IPS-18a (cell line): ENCODE results near the gene GPR84.

ENCODE experiments used
- H3K27ac ChIP-seq: one replicate; pipeline ENCODE4 v1.5.1; 2013; ENCODE audit warnings: low read length
- H3K27me3 ChIP-seq: one replicate; pipeline ENCODE4 v1.6.1; 2013; ENCODE audit warnings: mild to moderate bottlenecking, low read length; ENCODE audit not compliant: control insufficient read depth, insufficient read depth
- H3K36me3 ChIP-seq: one replicate; pipeline ENCODE4 v1.6.1; 2013; ENCODE audit warnings: low read depth, low read length; ENCODE audit not compliant: control insufficient read depth
- H3K4me1 ChIP-seq: one replicate; pipeline ENCODE4 v1.6.1; 2013; ENCODE audit warnings: low read depth, low read length; ENCODE audit not compliant: control insufficient read depth
- H3K4me3 ChIP-seq: one replicate; pipeline ENCODE4 v1.5.1; 2013; ENCODE audit warnings: low read length
- H3K9ac ChIP-seq: one replicate; pipeline ENCODE4 v1.6.1; 2013; ENCODE audit warnings: mild to moderate bottlenecking, low read length, moderate library complexity
- H3K9me3 ChIP-seq: one replicate; pipeline ENCODE4 v1.6.1; 2013; ENCODE audit warnings: low read depth, low read length; ENCODE audit not compliant: control insufficient read depth

The GPR84 gene

DNA sequence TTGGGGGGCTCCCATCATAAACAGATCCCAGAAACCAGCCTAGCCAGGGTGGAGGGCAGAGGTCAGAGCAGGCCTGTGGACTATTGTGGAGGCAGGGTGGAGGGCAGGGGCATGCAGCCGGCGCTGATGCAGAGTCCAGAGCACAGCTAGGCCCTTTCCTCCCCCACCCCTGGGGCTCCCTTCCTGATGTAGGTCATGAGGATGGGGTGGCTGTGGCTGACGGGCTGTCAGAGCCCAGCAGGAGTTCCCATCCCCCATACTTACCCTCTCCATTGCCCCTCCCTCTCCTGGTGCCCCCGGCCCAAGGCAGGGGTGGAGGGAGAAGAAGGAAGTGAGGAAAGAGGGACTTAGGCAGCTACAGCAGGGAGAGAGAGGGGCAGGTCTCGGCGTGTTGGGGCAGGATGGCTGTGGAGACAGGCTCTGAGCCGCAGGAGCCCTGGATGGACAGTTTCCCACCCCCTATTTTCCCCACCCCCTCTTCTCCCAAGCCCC, 25.9 kb upstream of the GPR84 start:
- H3K27ac ChIP-seq, result no peak overlapping the region
- no peaks in the 10 kb centered on the region for H3K9me3 ChIP-seq
- H3K4me3 ChIP-seq, result peak overlapping the region; percentile 77
- H3K4me1 ChIP-seq, result peaks cover 70% of the 10 kb centered on the region
- H3K27me3 ChIP-seq, result peaks cover 10% of the 10 kb centered on the region
- no peak overlapping the region for H3K9ac ChIP-seq
- no peaks in the 10 kb centered on the region for H3K36me3 ChIP-seq

DNA sequence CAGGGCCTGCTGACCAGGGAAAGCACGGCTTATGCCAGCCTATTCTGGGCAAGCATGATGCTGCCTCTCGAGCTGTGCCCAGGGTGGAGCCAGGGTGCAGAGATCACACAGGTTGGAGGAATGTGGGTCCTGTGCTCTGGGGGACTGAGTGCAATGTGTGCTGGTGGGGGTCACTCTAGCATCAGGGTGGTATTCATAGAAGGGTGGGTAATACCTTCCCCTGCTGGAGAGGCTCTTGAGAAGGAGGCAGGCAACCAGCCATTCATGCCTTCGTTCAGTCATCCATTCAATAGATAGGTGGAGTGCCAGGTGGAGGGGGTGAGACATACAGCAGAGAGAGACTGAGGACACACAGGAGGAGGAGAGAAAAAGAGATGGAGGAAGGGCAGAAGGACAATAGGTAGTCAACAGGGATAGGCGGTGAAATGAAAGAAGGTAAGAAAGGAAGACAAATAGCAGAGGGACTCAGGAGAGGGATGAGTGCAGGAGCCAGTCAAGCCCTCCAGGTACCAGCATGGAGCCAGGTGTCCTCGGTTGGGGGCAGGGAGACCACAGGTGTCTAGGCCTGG, 25.4 kb upstream of the GPR84 start:
- Histone ChIP-seq H3K4me3 (peak overlapping the region; percentile 77), H3K27me3 (peaks cover 10% of the 10 kb centered on the region), H3K9me3 (no peaks in the 10 kb centered on the region), H3K27ac (no peak overlapping the region), H3K36me3 (no peaks in the 10 kb centered on the region), H3K4me1 (peaks cover 75% of the 10 kb centered on the region), H3K9ac (no peak overlapping the region)

DNA sequence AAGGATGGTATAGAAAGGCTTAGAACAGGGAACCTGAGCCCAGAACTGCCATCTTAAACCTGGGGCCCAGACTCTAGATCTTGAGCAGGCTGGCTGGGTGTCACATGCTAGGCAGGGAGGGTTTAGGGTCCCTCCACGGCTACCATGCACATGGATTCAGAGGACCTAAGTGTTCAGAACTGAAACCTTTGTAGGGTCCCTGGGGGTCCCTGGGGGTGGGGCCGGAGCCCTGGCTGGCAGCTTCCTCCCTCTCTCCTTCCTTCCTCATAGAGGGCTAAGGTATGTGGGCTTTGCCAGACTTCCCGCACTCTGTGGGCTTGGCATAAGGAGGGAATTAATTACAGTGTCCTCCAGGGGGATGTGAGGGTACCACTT, 24.8 kb upstream of the GPR84 start:
- H3K4me3 ChIP-seq, result peak overlapping the region; percentile 11
- no peaks in the 10 kb centered on the region for H3K36me3 ChIP-seq
- H3K4me1 ChIP-seq, result peaks cover 79% of the 10 kb centered on the region
- H3K27ac ChIP-seq, result no peak overlapping the region
- no peak overlapping the region for H3K9ac ChIP-seq
- peaks cover 10% of the 10 kb centered on the region for H3K27me3 ChIP-seq
- H3K9me3 ChIP-seq, result no peaks in the 10 kb centered on the region

DNA sequence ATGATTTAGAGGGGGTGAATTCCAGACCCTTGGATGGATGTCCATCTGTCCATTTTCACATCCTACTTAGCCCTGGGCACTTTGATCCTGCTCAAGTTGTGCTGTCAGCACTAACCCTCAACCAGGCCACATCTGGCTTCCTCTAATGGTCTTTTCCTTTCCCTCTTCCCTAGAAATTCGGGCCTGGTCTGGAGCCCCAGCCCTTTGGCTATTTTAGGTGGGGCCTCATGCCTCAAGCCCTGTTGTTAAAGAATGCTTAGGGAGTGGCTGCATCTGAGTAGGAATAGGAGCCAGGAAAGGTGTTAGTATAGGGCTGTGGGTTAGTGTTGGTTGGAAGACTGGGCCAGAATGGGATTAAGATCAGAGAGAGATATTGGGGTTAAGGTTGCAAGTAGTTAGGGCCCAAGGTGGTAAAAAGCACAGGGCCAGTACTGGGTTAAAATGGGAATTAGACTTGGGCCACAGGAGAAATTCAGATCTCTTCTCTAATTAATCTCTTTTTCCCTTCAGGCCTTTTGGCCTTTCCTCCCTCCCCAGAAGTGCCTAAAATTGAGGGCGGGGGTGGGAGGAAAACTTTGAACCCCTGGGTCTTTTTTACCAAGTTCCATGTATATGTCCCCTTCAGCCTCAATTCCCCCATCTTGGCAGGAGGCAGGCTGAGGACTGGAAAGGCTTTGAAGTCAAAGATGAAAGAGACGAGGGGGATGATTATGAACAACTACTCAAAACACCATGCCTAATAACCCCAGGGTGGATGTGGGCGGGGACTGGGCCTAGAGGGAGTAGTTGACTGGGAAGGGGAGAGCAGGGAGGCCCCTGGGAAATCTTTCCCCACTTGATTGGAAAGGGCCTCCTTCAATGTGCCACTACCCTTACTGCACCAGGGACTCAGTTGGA, 24.2 kb upstream of the GPR84 start:
- Histone ChIP-seq H3K9ac (no peak overlapping the region), H3K4me1 (peaks cover 72% of the 10 kb centered on the region), H3K9me3 (no peaks in the 10 kb centered on the region), H3K27ac (no peak overlapping the region), H3K4me3 (no peak overlapping the region), H3K36me3 (no peaks in the 10 kb centered on the region), H3K27me3 (peaks cover 10% of the 10 kb centered on the region)

DNA sequence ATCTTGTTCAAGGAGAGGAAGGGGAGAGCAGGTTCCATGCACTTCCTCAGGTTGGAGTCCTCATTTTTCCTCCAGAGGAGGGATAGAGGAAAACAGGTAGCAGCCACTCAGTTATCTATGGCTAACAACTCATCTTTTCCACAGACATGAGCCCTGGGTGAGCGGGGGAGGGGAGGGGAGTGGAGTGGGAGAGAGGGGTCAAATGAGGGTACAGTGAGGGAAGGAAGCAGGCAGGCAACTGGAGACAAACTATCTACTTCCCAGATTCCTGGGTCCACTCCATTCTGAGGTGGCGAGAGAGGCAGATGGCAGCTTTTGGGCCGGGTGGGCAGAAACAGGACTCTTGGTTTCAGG, 22.8 kb upstream of the GPR84 start:
- peak overlapping the region; percentile 18 for H3K4me3 ChIP-seq
- no peaks in the 10 kb centered on the region for H3K9me3 ChIP-seq
- H3K36me3 ChIP-seq, result no peaks in the 10 kb centered on the region
- peaks cover 4% of the 10 kb centered on the region for H3K27me3 ChIP-seq
- no peak overlapping the region for H3K9ac ChIP-seq
- peaks cover 65% of the 10 kb centered on the region for H3K4me1 ChIP-seq
- H3K27ac ChIP-seq, result no peak overlapping the region

DNA sequence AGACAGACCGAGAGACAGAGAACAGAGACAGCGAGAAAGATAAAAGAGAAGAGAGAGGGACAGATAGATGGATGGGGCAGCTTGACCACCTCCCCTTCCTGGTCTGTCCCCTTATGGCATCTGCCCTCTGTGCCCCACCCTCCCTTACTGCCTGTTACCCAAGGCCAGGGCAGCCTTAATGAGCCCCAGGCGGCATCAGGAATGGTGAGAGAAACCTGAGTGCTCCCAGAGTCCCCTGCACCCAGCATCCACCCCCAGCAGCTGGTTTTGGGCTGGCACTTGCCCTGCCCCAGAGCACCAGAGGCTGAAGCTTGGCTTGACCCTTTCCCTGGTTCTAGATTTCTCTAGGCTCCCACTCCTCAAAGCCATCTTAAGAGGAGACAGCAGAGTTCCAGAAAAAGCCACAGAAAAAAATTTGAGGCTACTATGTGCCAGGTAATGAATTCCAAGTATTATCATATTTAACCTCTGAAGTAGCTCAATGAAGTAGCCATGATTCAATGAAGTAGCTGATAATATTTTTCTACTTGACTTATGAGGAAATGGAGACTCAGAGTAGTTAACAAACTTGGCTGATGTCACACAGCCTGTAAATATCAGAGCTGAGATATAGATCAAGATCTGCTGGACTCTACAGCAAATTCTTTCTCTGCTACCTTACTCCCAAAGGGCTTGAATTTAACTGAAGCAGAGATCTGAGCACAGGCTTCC, 22.3 kb upstream of the GPR84 start:
- no peaks in the 10 kb centered on the region for H3K27me3 ChIP-seq
- no peaks in the 10 kb centered on the region for H3K9me3 ChIP-seq
- H3K36me3 ChIP-seq, result no peaks in the 10 kb centered on the region
- no peak overlapping the region for H3K27ac ChIP-seq
- no peak overlapping the region for H3K9ac ChIP-seq
- H3K4me3 ChIP-seq, result no peak overlapping the region
- peaks cover 61% of the 10 kb centered on the region for H3K4me1 ChIP-seq

DNA sequence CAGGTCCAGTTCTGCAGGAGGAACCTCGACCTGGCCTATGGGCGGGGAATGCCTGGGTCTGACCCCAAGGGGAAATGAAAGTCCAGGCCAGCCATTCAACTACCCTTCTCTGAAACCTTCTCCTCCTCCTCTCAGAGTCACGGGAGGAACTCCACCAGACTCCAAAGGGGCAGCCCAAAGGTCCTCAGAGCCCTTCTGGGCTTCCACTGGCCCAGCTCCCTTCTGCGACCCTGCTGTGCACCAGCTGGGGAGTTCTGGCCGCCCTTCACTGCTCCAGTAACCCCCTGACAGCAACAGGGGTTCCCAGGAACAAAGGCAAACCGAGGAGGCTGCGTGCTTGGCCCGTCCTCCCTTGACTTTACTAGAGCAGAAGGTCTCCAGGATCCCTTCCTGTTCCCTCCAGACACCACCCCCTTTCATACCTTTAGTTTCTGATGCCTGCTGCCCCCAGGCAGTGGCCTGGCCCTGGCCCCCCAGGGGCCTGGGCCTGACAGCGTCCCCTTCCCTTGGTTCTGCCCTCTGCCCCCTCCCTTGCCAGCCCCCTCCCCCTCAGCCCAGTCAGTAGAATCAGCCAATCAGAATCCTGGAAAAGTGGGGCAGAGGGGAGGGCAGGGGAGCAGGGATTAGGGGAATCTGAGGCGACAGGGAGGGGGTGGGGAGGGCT, 21.1 kb upstream of the GPR84 start:
- H3K4me1 ChIP-seq, result peaks cover 61% of the 10 kb centered on the region
- peak overlapping the region; percentile 36 for H3K4me3 ChIP-seq
- H3K27ac ChIP-seq, result no peak overlapping the region
- H3K36me3 ChIP-seq, result no peaks in the 10 kb centered on the region
- no peak overlapping the region for H3K9ac ChIP-seq
- H3K9me3 ChIP-seq, result no peaks in the 10 kb centered on the region
- no peaks in the 10 kb centered on the region for H3K27me3 ChIP-seq

DNA sequence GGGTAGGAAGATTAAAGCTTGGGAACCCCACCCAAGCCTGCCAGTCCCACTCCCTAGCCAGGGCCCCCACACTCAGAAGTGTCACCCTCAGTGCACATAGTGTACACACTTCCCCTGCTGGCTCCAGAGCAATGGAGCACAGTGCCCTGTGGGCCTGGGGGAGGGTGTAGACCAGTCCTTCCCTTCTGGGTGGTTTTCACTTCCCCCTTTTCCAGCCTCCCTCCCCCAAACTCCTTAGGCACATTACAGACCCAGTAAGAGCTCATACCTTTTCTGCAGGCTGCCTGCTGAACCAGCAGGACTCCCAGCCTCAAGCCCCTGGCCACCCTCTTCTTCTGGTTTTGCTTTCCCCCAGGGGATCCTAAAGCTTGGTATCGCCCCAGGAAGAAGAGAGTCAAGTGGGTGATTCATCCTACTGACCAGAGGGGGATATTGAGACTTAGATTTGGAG, 20.3 kb upstream of the GPR84 start, which contains the start of gene ZNF385A:
ZNF385A (minus strand) TSS at position 143 of the 451 bp plus-strand sequence. CDS start 219 bp downstream, outside the sequence.
- Histone ChIP-seq H3K4me3 (peak within 1 kb of the TSS; percentile 36), H3K9ac (no peak within 1 kb of the TSS), H3K27me3 (no peaks in the 10 kb centered on the region), H3K9me3 (no peaks in the 10 kb centered on the region), H3K36me3 (no peaks in the 10 kb centered on the region), H3K4me1 (peaks cover 57% of the 10 kb centered on the region), H3K27ac (no peak within 1 kb of the TSS)

DNA sequence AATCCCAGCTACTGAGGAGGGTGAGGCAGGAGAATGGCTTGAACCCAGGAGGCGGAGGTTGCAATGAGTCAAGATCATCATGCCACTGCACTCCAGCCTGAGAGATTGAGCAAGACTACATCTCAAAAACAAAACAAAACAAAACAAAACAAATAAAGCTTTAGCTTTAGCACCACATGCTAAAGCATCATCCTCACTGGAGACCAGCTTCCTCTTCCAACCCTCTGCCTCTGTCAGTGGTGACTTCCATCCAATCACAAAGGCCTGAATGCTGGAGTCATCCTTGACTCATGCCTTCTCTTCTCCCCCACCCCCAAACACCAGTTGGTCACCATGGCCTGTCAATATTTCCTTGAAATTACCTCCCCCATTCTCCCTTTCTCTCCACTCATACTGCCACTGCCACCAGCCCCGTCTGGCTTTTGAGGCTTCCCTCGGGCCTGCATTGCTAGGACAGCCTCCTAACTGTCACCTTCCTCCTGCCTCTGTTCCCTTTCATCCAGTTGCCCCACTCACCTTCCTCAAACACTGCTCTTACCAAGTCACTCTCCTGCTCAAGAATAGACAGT, 18.8 kb upstream of the GPR84 start:
- no peak overlapping the region for H3K4me3 ChIP-seq
- peaks cover 50% of the 10 kb centered on the region for H3K4me1 ChIP-seq
- H3K9me3 ChIP-seq, result no peaks in the 10 kb centered on the region
- H3K27me3 ChIP-seq, result no peaks in the 10 kb centered on the region
- H3K27ac ChIP-seq, result no peak overlapping the region
- no peaks in the 10 kb centered on the region for H3K36me3 ChIP-seq
- no peak overlapping the region for H3K9ac ChIP-seq

DNA sequence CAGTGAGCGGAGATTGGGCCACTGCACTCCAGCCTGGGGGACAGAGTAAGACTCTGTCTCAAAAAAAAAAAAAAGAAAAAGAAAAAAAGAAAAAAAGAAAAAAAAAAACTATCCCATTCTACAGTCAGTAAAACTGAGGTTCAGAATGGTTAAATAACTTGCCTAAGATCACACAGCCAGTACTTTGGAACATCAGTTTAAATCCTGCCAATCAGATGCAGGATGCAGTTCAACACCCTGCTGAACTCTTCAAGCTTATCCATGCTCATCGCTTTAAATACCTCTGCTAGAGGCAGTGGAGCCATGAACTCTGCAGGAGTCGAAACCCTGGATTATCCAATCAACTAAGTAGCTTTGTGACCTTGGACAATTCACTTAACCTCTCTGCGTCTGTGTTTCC, 16.9 kb upstream of the GPR84 start:
- H3K36me3 ChIP-seq, result no peaks in the 10 kb centered on the region
- H3K27ac ChIP-seq, result no peak overlapping the region
- H3K9ac ChIP-seq, result no peak overlapping the region
- H3K27me3 ChIP-seq, result no peaks in the 10 kb centered on the region
- no peak overlapping the region for H3K4me3 ChIP-seq
- H3K4me1 ChIP-seq, result peaks cover 31% of the 10 kb centered on the region
- no peaks in the 10 kb centered on the region for H3K9me3 ChIP-seq
